ENCODE results near the gene CACNA2D3. TPM values are rescaled to one million over a fixed set of nuclear protein-coding genes. Genes with fewer than 3 reads are reported as not detected.

The CACNA2D3 gene
- polyA plus RNA-seq, 1 donor from 2014 or later, result 26.2 TPM

DNA sequence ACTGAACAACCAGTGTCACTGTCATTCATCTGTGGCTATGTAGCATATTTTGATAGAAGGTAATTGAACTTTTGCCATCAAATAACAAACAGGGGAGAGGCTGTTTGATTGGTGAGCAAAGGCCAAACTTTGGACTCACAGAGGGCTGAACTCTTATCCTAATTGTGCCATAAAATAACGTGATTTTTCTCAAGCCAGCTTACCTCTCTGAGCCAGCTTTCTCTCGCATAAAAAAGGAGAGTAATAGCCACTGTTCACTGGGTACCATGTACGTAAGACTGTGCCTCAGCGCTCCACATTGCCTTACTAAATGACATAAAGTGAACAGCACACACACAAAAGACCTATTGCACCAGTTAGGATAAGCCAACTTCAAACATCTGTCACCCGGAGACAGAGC is 588.6 kb downstream of the CACNA2D3 start:
- no peak overlapping the region for H2AFZ ChIP-seq (ENCODE audit: low read depth, low read length)
- TF ChIP-seq, protein P1, sequence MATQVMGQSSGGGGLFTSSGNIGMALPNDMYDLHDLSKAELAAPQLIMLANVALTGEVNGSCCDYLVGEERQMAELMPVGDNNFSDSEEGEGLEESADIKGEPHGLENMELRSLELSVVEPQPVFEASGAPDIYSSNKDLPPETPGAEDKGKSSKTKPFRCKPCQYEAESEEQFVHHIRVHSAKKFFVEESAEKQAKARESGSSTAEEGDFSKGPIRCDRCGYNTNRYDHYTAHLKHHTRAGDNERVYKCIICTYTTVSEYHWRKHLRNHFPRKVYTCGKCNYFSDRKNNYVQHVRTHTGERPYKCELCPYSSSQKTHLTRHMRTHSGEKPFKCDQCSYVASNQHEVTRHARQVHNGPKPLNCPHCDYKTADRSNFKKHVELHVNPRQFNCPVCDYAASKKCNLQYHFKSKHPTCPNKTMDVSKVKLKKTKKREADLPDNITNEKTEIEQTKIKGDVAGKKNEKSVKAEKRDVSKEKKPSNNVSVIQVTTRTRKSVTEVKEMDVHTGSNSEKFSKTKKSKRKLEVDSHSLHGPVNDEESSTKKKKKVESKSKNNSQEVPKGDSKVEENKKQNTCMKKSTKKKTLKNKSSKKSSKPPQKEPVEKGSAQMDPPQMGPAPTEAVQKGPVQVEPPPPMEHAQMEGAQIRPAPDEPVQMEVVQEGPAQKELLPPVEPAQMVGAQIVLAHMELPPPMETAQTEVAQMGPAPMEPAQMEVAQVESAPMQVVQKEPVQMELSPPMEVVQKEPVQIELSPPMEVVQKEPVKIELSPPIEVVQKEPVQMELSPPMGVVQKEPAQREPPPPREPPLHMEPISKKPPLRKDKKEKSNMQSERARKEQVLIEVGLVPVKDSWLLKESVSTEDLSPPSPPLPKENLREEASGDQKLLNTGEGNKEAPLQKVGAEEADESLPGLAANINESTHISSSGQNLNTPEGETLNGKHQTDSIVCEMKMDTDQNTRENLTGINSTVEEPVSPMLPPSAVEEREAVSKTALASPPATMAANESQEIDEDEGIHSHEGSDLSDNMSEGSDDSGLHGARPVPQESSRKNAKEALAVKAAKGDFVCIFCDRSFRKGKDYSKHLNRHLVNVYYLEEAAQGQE (IDR thresholded peaks at IDR 0.05; ENCODE audit: borderline replicate concordance), result no peak
- no peak for TF ChIP-seq POLR2AphosphoS5 (IDR thresholded peaks at IDR 0.05)
- TF ChIP-seq RAD21 (conservative IDR thresholded peaks at IDR 0.05), result no peak
- TF ChIP-seq MXI1 (conservative IDR thresholded peaks at IDR 0.05; ENCODE audit: poor library complexity, severe bottlenecking), result no peak
- TF ChIP-seq EP300 (conservative IDR thresholded peaks at IDR 0.05; ENCODE audit: poor library complexity, severe bottlenecking), result no peak
- TF ChIP-seq SMC3 (conservative IDR thresholded peaks at IDR 0.05; ENCODE audit: poor library complexity), result no peak
- no peak for TF ChIP-seq TAF1 (IDR thresholded peaks at IDR 0.05; ENCODE audit: low read depth)
- TF ChIP-seq EZH2 (IDR thresholded peaks at IDR 0.05; ENCODE audit: borderline replicate concordance, insufficient read depth, low read length, poor library complexity, severe bottlenecking), result no peak
- no peak for TF ChIP-seq CTCF (IDR thresholded peaks at IDR 0.05; ENCODE audit: poor library complexity, severe bottlenecking)

GRCh38 chr3:54712539-54712938 is 590.2 kb downstream of the CACNA2D3 start:
- Histone ChIP-seq H3K27ac (ENCODE audit: low read length) (no peak overlapping the region), H3K9ac (ENCODE audit: low read length) (no peak overlapping the region), H2AFZ (ENCODE audit: low read depth, low read length) (no peak overlapping the region), H3K4me3 (ENCODE audit: low read length) (no peak overlapping the region), H3F3A (ENCODE audit: insufficient read depth, low read length, poor library complexity, severe bottlenecking) (no peaks in the 10 kb centered on the region), H3K9me2 (ENCODE audit: insufficient read depth, low read length) (no peaks in the 10 kb centered on the region), H3K9me3 (ENCODE audit: low read length) (no peaks in the 10 kb centered on the region), H3K36me3 (ENCODE audit: insufficient read depth, low read length) (no peaks in the 10 kb centered on the region), H3K27me3 (ENCODE audit: insufficient read depth, low read depth, low read length) (no peaks in the 10 kb centered on the region), H3K4me2 (ENCODE audit: low read length) (no peak overlapping the region), H4K20me1 (ENCODE audit: insufficient read depth) (no peaks in the 10 kb centered on the region), H3K79me2 (replicated peaks; ENCODE audit: insufficient read depth, low read length) (no peaks in the 10 kb centered on the region)
- TF ChIP-seq EZH2 (IDR thresholded peaks at IDR 0.05; ENCODE audit: borderline replicate concordance, insufficient read depth, low read length, poor library complexity, severe bottlenecking), result no peak
- no peak for TF ChIP-seq SMC3 (conservative IDR thresholded peaks at IDR 0.05; ENCODE audit: poor library complexity)
- no peak for TF ChIP-seq EP300 (conservative IDR thresholded peaks at IDR 0.05; ENCODE audit: poor library complexity, severe bottlenecking)
- no peak for TF ChIP-seq POLR2AphosphoS5 (IDR thresholded peaks at IDR 0.05)
- TF ChIP-seq TAF1 (IDR thresholded peaks at IDR 0.05; ENCODE audit: low read depth), result no peak
- TF ChIP-seq, protein P1 (IDR thresholded peaks at IDR 0.05; ENCODE audit: borderline replicate concordance), result no peak
- TF ChIP-seq RAD21 (conservative IDR thresholded peaks at IDR 0.05), result no peak
- TF ChIP-seq MXI1 (conservative IDR thresholded peaks at IDR 0.05; ENCODE audit: poor library complexity, severe bottlenecking), result no peak
- no peak for TF ChIP-seq CTCF (IDR thresholded peaks at IDR 0.05; ENCODE audit: poor library complexity, severe bottlenecking)

More for the DNA sequence above, 588.6 kb downstream of the CACNA2D3 start:
- Histone ChIP-seq H3K27me3 (ENCODE audit: insufficient read depth, low read depth, low read length) (no peaks in the 10 kb centered on the region), H3K9me2 (ENCODE audit: insufficient read depth, low read length) (no peaks in the 10 kb centered on the region), H3K9me3 (ENCODE audit: low read length) (no peaks in the 10 kb centered on the region), H3K4me2 (ENCODE audit: low read length) (no peak overlapping the region), H3K36me3 (ENCODE audit: insufficient read depth, low read length) (no peaks in the 10 kb centered on the region), H3K4me3 (ENCODE audit: low read length) (no peak overlapping the region), H3K27ac (ENCODE audit: low read length) (no peak overlapping the region), H3F3A (ENCODE audit: insufficient read depth, low read length, poor library complexity, severe bottlenecking) (no peaks in the 10 kb centered on the region), H3K9ac (ENCODE audit: low read length) (no peak overlapping the region), H3K79me2 (replicated peaks; ENCODE audit: insufficient read depth, low read length) (no peaks in the 10 kb centered on the region), H4K20me1 (ENCODE audit: insufficient read depth) (no peaks in the 10 kb centered on the region)

Data from neural cell (in vitro differentiated cells).